ENCODE results near the gene DRG2. TPM values are rescaled to one million over a fixed set of nuclear protein-coding genes. Genes with fewer than 3 reads are reported as not detected.

Gene DRG2
- total RNA-seq, result 10 to 100 TPM; 29.5 to 55.1 (median 43.3) TPM

DNA sequence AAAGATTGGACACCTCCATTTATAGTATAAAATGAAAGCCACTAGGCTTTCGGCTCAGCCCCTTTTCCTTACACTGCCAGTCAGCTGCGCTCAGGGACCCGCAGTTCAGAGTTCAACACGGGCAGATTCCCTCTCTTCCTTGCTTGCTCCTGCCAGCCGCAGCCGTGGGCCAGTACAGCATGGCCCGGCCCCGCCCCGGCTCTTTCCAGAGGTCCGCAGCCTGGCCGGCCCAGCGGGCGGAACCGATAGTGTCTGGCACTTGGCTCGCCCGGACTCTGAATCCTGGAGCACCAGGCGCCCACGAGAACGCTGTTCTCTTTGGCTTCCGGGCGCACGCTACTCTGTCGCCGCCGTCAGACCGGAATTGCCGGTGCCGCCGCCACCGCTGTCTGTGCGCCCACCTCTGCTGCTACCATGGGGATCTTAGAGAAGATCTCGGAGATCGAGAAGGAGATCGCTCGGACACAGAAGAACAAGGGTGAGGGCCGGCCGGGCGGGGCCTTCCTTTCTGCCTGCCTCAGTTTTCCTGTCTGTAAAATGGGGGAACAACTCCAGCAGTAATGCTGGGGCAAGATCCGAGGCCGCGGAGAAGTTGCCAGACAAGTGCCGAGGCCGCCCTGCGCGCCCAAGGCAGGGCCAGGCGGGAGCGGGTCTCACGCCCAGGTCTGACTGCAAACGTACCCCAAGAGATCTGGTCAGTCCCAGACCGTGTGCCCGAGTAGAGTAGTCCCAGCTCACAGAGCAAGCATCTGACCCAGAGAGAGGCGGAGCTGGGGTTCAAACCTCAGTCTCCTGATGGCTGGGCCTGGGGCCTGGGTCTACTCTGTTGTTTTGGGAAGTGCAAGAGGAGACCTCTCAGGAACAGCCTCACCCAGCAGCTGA, at the start of gene DRG2:
Gene DRG2, plus strand, starts transcription at position 339 of the 882 bp plus-strand sequence. Its CDS starts 76 bp downstream, at position 415.
- no peaks in the 10 kb centered on the region for H3K9me3 ChIP-seq
- 3% methylated on average over 45 to 49 of the region's 52 CpGs for WGBS, 2 donors
- peaks cover 0 to 19% (median 0%) of the 10 kb centered on the region in 3 donors for H3K36me3 ChIP-seq
- H3K4me3 ChIP-seq, result peak within 1 kb of the TSS; percentile 69 to 91 (median 76)
- peak in 1 of 2 donors; percentile 41 for TF ChIP-seq POLR2A (IDR thresholded peaks at IDR 0.05)
- TF ChIP-seq, protein P1, sequence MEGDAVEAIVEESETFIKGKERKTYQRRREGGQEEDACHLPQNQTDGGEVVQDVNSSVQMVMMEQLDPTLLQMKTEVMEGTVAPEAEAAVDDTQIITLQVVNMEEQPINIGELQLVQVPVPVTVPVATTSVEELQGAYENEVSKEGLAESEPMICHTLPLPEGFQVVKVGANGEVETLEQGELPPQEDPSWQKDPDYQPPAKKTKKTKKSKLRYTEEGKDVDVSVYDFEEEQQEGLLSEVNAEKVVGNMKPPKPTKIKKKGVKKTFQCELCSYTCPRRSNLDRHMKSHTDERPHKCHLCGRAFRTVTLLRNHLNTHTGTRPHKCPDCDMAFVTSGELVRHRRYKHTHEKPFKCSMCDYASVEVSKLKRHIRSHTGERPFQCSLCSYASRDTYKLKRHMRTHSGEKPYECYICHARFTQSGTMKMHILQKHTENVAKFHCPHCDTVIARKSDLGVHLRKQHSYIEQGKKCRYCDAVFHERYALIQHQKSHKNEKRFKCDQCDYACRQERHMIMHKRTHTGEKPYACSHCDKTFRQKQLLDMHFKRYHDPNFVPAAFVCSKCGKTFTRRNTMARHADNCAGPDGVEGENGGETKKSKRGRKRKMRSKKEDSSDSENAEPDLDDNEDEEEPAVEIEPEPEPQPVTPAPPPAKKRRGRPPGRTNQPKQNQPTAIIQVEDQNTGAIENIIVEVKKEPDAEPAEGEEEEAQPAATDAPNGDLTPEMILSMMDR (IDR thresholded peaks at IDR 0.05), result peak in 2 of 5 experiments; percentile 9 to 50
- peak; percentile 57 to 91 for TF ChIP-seq EP300 (IDR thresholded peaks at IDR 0.05)
- peak within 1 kb of the TSS; percentile 68 to 90 (median 84) for H3K27ac ChIP-seq
- no peaks in the 10 kb centered on the region for H3K27me3 ChIP-seq
- peaks cover 0 to 23% (median 13%) of the 10 kb centered on the region in 4 donors for H3K4me1 ChIP-seq
- peak; percentile 87 to 90 for DNase-seq (ENCODE audit: low spot score in 2 of 2)

- DNase-seq (ENCODE audit: low spot score in 2 of 2), result no peak
- peaks cover 0 to 43% (median 25%) of the 10 kb centered on the region in 4 donors for H3K4me1 ChIP-seq
- no peaks in the 10 kb centered on the region for H3K36me3 ChIP-seq
- TF ChIP-seq EP300 (IDR thresholded peaks at IDR 0.05) (no peak), POLR2A (IDR thresholded peaks at IDR 0.05) (no peak)
- TF ChIP-seq, protein P1 (IDR thresholded peaks at IDR 0.05), result no peak
- H3K27me3 ChIP-seq, result no peaks in the 10 kb centered on the region
- no peaks in the 10 kb centered on the region for H3K9me3 ChIP-seq
- peak overlapping the region in 3 of 4 donors; percentile 82 to 87 (median 87) for H3K27ac ChIP-seq
- H3K4me3 ChIP-seq, result peak overlapping the region; percentile 82 to 95 (median 90)
- 7% methylated on average over 13 of the region's 13 CpGs for WGBS, 2 donors
Observed at GRCh38 chr17:18038149-18038850, 49.4 kb upstream of the DRG2 start.

DNA sequence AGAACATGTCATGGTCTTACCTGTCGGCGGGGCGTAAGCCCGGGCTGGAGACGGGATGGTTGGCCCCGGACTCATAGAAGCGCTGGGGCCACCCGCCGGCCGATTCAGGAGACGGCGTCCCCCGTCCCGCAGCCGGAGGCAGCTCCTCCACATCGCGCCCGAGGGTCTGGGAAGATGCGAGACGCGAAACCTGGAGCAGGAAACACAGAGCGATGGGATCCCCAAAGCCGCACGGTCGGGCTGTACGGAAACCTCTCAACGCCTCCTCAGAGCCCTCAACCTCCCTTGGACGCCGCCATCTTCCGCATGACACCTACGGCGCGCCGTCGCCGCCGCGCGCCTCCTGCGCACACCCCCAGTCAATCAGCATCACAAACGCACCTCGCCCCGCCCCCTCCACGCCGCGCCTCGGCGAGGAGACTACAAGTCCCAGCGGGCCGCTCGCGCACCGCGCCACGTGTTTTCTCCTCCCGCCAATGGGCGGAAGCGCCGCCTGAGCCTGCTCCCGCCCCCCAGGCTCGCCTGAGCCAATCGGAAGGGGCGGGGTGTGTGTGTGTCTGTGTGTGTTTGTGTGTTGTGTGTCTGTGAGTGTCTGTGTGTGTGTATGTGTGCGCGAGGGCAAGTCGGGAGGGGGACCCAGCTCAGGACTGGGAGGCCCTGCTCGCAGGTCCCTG, 48.8 kb upstream of the DRG2 start, which contains the start of the genes ATPAF2 and GID4:
Gene ATPAF2, minus strand, starts transcription at position 308 of the 674 bp plus-strand sequence. Its CDS starts 155 bp downstream, at position 153.
Gene GID4, plus strand, starts transcription at position 548 of the 674 bp plus-strand sequence. Its CDS starts 57 bp downstream, at position 605.
- WGBS, 2 donors, result 0 to 2% methylated on average over 7 to 40 of the region's 67 CpGs

DNA sequence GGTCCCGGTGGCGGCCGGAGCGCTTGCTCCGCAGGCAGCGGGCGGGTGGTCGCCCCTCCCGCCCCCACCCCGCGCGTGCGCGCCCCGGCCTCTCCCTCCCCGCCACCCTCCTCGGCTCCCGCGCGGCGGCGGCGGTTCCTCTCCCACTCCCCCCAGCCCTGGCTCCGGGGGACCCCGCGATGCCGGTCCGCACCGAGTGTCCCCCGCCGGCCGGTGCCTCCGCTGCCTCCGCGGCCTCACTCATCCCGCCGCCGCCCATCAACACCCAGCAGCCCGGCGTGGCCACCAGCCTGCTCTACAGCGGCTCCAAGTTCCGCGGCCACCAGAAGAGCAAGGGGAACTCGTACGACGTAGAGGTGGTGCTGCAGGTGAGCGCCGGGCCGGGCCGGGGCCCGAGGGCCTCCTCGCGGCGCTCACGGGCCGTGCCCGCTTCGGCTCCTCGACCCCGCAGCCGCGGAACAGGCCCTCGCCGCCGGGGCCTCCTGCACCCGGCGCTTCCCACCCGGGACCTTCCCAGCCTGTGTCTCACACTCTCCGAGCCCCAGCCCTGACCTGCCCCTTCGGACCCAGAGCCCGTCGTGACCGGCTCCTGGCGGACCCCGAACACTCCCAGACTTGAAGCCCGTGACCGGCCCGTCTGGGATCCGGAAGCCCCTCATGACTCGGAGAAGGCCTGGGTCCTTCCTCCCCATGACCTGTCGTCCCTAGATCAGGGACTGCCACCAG, 48.0 kb upstream of the DRG2 start:
- no peaks in the 10 kb centered on the region for H3K9me3 ChIP-seq
- H3K4me3 ChIP-seq, result peak overlapping the region; percentile 82 to 94 (median 86)
- peak in 1 of 2 donors; percentile 18 for DNase-seq (ENCODE audit: low spot score in 2 of 2)
- 0% methylated on average over 19 to 22 of the region's 81 CpGs for WGBS, 2 donors
- H3K4me1 ChIP-seq, result peaks cover 0 to 43% (median 25%) of the 10 kb centered on the region in 4 donors
- H3K27ac ChIP-seq, result peak overlapping the region; percentile 63 to 87 (median 82)
- TF ChIP-seq, protein P1 (IDR thresholded peaks at IDR 0.05), result no peak
- H3K27me3 ChIP-seq, result no peaks in the 10 kb centered on the region
- H3K36me3 ChIP-seq, result peaks cover 0 to 4% (median 0%) of the 10 kb centered on the region in 3 donors

More for the DNA sequence above, 48.8 kb upstream of the DRG2 start, which contains the start of the genes ATPAF2 and GID4:
- Histone ChIP-seq H3K4me1 (peaks cover 0 to 43% (median 25%) of the 10 kb centered on the region in 4 donors), H3K27ac (peak within 1 kb of the TSS; percentile 63 to 87 (median 84)), H3K27me3 (no peaks in the 10 kb centered on the region), H3K9me3 (no peaks in the 10 kb centered on the region), H3K36me3 (no peaks in the 10 kb centered on the region), H3K4me3 (peak within 1 kb of the TSS; percentile 82 to 95 (median 90))
- TF ChIP-seq, protein P1 (IDR thresholded peaks at IDR 0.05), result peak in 1 of 5 experiments; percentile 38
- TF ChIP-seq POLR2A (IDR thresholded peaks at IDR 0.05) (peak in 1 of 2 donors; percentile 35), EP300 (IDR thresholded peaks at IDR 0.05) (peak; percentile 75 to 92)
- DNase-seq (ENCODE audit: low spot score in 2 of 2), result peak; percentile 98 to 99
